Measurements from ENCODE around the gene THNSL1.
"Not testable (repeated sequence)": the region's sequence is repeated elsewhere in the genome, so short reads cannot be mapped to it uniquely, and the experiment has no call there.

Gene THNSL1

GRCh38 chr10:25016376-25017153, at the start of gene THNSL1:
TSS of gene THNSL1 (plus strand) at chr10:25016612. CDS start at chr10:25023224, 6,612 bp downstream.
- no peak for TF ChIP-seq CTCF (IDR thresholded peaks at IDR 0.05)
- Mint-ChIP-seq H3K4me3 (peak within 1 kb of the TSS; percentile 90), H3K27ac (peak within 1 kb of the TSS; percentile 98), H3K4me1 (peaks cover 23% of the 10 kb centered on the region), H3K36me3 (ENCODE audit: low read depth) (peaks cover 24% of the 10 kb centered on the region), H3K9me3 (peaks cover 33% of the 10 kb centered on the region), H3K27me3 (ENCODE audit: low read depth, poor library complexity) (no peaks in the 10 kb centered on the region)
- DNase-seq, result peak; percentile 94

- no peaks in the 10 kb centered on the region for H3K27me3 Mint-ChIP-seq (ENCODE audit: low read depth, poor library complexity)
- TF ChIP-seq CTCF (IDR thresholded peaks at IDR 0.05), result no peak
- peaks cover 21% of the 10 kb centered on the region for H3K4me1 Mint-ChIP-seq
- no peaks in the 10 kb centered on the region for H3K9me3 Mint-ChIP-seq
- no peak overlapping the region for H3K4me3 Mint-ChIP-seq
- no peak overlapping the region for H3K27ac Mint-ChIP-seq
- DNase-seq, result no peak
- no peaks in the 10 kb centered on the region for H3K36me3 Mint-ChIP-seq (ENCODE audit: low read depth)
These were observed 49.4 kb upstream of the THNSL1 start for GRCh38 chr10:24966962-24967481.

DNA sequence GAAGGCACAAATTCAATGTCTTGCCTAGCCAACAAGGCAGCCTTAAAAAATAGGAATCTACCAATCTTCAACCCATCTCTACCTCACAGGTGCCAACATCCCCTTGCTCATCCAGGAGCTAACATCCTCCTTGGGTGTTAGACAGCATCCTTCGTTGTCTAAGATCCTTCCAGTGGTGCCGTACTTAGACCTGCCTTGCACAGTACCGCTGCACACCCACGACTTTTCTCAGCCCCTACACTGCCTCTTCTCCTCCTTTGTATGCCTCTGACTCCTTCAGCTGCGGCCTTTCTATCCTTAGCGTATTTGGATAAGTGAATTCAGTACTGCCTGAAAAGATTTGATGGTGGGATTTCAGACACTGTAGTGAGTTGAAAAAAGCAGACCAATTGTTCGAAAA, 48.1 kb upstream of the THNSL1 start:
- TF ChIP-seq CTCF (IDR thresholded peaks at IDR 0.05), result no peak
- no peaks in the 10 kb centered on the region for H3K27me3 Mint-ChIP-seq (ENCODE audit: low read depth, poor library complexity)
- no peaks in the 10 kb centered on the region for H3K9me3 Mint-ChIP-seq
- no peaks in the 10 kb centered on the region for H3K36me3 Mint-ChIP-seq (ENCODE audit: low read depth)
- peaks cover 14% of the 10 kb centered on the region for H3K4me1 Mint-ChIP-seq
- no peak overlapping the region for H3K27ac Mint-ChIP-seq
- no peak for DNase-seq
- H3K4me3 Mint-ChIP-seq, result no peak overlapping the region

GRCh38 chr10:24968951-24969350, 47.5 kb upstream of the THNSL1 start:
- H3K4me1 Mint-ChIP-seq; H3K27ac Mint-ChIP-seq; H3K36me3 Mint-ChIP-seq (ENCODE audit: low read depth); H3K4me3 Mint-ChIP-seq; DNase-seq; H3K9me3 Mint-ChIP-seq; H3K27me3 Mint-ChIP-seq (ENCODE audit: low read depth, poor library complexity): not testable (repeated sequence)

GRCh38 chr10:24969841-24970281, 46.6 kb upstream of the THNSL1 start:
- no peaks in the 10 kb centered on the region for H3K36me3 Mint-ChIP-seq (ENCODE audit: low read depth)
- no peak for DNase-seq
- H3K9me3 Mint-ChIP-seq, result no peaks in the 10 kb centered on the region
- H3K27ac Mint-ChIP-seq, result no peak overlapping the region
- no peak overlapping the region for H3K4me3 Mint-ChIP-seq
- no peak for TF ChIP-seq CTCF (IDR thresholded peaks at IDR 0.05)
- peaks cover 5% of the 10 kb centered on the region for H3K4me1 Mint-ChIP-seq
- H3K27me3 Mint-ChIP-seq (ENCODE audit: low read depth, poor library complexity), result no peaks in the 10 kb centered on the region

DNA sequence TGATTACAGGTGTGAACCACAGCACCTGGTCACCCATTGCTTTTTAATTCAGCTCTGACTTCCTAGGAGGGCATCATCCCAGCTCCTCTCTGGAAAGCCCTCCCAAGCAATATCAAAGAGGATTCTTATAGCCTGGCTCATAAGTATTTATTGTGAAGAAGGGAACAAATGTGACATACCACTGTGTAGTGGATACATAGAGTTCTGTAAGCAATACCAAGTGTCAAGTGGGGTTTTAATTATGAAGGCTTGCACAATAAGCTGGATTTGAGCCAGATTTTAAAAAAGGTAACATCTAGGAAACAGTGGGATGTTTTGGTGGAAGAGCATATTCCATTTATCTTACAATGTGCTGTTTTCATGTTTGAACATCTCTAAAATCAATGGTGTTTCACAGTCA, 45.0 kb upstream of the THNSL1 start:
- Mint-ChIP-seq H3K9me3 (no peaks in the 10 kb centered on the region), H3K4me1 (no peaks in the 10 kb centered on the region), H3K27ac (no peak overlapping the region), H3K27me3 (ENCODE audit: low read depth, poor library complexity) (no peaks in the 10 kb centered on the region), H3K36me3 (ENCODE audit: low read depth) (no peaks in the 10 kb centered on the region), H3K4me3 (no peak overlapping the region)
- TF ChIP-seq CTCF (IDR thresholded peaks at IDR 0.05), result no peak
- no peak for DNase-seq
